K562 (cell line): ENCODE measurements around the gene ITGA7. TPM values are rescaled to one million over a fixed set of nuclear protein-coding genes. Genes with fewer than 3 reads are reported as not detected.

Source experiments
- ATAC-seq: fragments of 200-7000 bp; cut with Tn5 transposase; 3 replicates; pipeline ENCODE4 v1.9.1; 2020; ENCODE audit warnings: moderate library complexity
- BruUV-seq: library from RNA; stranded (reverse); fragments of 400-500 nt; replicated peaks from 2 replicates; lab custom pipeline; 2021; lab: Mats Ljungman, UMichigan
- CTCF ChIA-PET: fragments of 300-600 bp; formaldehyde crosslinking; extraction: SDS; loops from one replicate; lab custom pipeline; 2021; ENCODE audit warnings: low intra/inter-chr PET ratio; lab: Yijun Ruan, JAX
- POLR2A ChIA-PET: fragments of 300-600, 350-650 bp; sonication (Branson Sonifier 250); formaldehyde crosslinking; extraction: SDS; loops from one replicate; lab custom pipeline; 2021; ENCODE audit warnings: antibody characterized with exemption, inconsistent platforms; lab: Yijun Ruan, JAX
- DNase-seq, 4 experiments: peaks; one replicate each; pipeline versions ENCODE4 v3.0.0 to v3.0.0-alpha.2; 2011 to 2018; ENCODE audit warnings: low spot score in 3 of 4, mixed read lengths in 3 of 4; ENCODE audit errors: extremely low read depth in 1 of 4
- FAIRE-seq: peaks from 2 replicates; lab custom pipeline; 2011; peaks lifted over from hg19 to GRCh38; lab: Jason Lieb, UNC
- H2AFZ ChIP-seq: 2 replicates; pipeline ENCODE4 v1.6.0; 2011; ENCODE audit warnings: low read depth, low read length, control low read depth, inconsistent platforms
- H3K27ac ChIP-seq: fragments of 200-600 bp; 3 replicates; pipeline ENCODE4 v1.8.0; 2011; ENCODE audit warnings: low read depth, mild to moderate bottlenecking, control low read depth, inconsistent platforms, low read length, moderate library complexity, mixed read lengths; ENCODE audit errors: extremely low read depth
- H3K27me3 ChIP-seq, 2 experiments: fragments of 300-600 bp in 1 of 2; 2 replicates in 1 of 2; 3 replicates in 1 of 2; pipeline versions ENCODE4 v1.6.0 to v1.8.0; 2011; ENCODE audit warnings: inconsistent platforms in 2 of 2, low read length in 2 of 2, mild to moderate bottlenecking in 1 of 2, mixed read lengths in 1 of 2, moderate library complexity in 1 of 2; ENCODE audit not compliant: control insufficient read depth in 2 of 2, insufficient read depth in 2 of 2
- H3K36me3 ChIP-seq: fragments of 300-600 bp; 3 replicates; pipeline ENCODE4 v1.8.0; 2011; ENCODE audit warnings: mild to moderate bottlenecking, low read length, inconsistent platforms; ENCODE audit not compliant: control insufficient read depth, insufficient read depth
- H3K4me1 ChIP-seq, 2 experiments: fragments of 200-600 bp in 1 of 2; replicated peaks in 1 of 2; 2 replicates in 1 of 2; 3 replicates in 1 of 2; pipeline versions ENCODE4 v1.5.1 to v1.8.0; 2011; ENCODE audit warnings: inconsistent platforms in 2 of 2, low read length in 2 of 2, mild to moderate bottlenecking in 1 of 2, mixed read lengths in 1 of 2, moderate library complexity in 1 of 2; ENCODE audit not compliant: control insufficient read depth in 2 of 2, insufficient read depth in 2 of 2
- H3K4me2 ChIP-seq: 2 replicates; pipeline ENCODE4 v1.6.1; 2011; ENCODE audit warnings: low read length, control low read depth, inconsistent platforms, mixed read lengths; ENCODE audit not compliant: insufficient read depth
- H3K4me3 ChIP-seq: fragments of 200-600 bp; sonication (generic), shearing (Covaris generic); 2 replicates; pipeline ENCODE4 v1.5.1; 2016; ENCODE audit warnings: control low read depth, inconsistent platforms
- H3K79me2 ChIP-seq: fragments of 200-600 bp; 3 replicates; pipeline ENCODE4 v1.8.0; 2011; ENCODE audit warnings: low read length, inconsistent platforms; ENCODE audit not compliant: control insufficient read depth, insufficient read depth
- H3K9ac ChIP-seq, 2 experiments: 2 replicates each; pipeline versions ENCODE4 v1.6.0 to v1.6.1; 2011; ENCODE audit warnings: low read depth in 2 of 2, low read length in 2 of 2, control low read depth in 1 of 2, inconsistent platforms in 1 of 2, mild to moderate bottlenecking in 1 of 2, mixed read lengths in 1 of 2; ENCODE audit not compliant: insufficient read depth in 1 of 2
- H3K9me1 ChIP-seq: one replicate; pipeline ENCODE4 v1.6.0; 2011; ENCODE audit warnings: inconsistent platforms, mild to moderate bottlenecking, low read length, moderate library complexity; ENCODE audit not compliant: control insufficient read depth, insufficient read depth
- H3K9me3 ChIP-seq: replicated peaks from 2 replicates; pipeline ENCODE4 v1.5.1; 2011; ENCODE audit warnings: low read depth, low read length, inconsistent platforms; ENCODE audit not compliant: control insufficient read depth, insufficient read depth
- H4K20me1 ChIP-seq: replicated peaks from 2 replicates; pipeline ENCODE4 v1.6.1; 2011; ENCODE audit warnings: low read length, inconsistent platforms, mixed read lengths; ENCODE audit not compliant: control insufficient read depth, insufficient read depth
- CCAR2 ChIP-seq: fragments of 200-400 bp; formaldehyde crosslinking; IDR thresholded peaks from 2 replicates; pipeline ENCODE4 v1.6.1; 2017; ENCODE audit warnings: mild to moderate bottlenecking, low read depth, low read length
- CHCHD3 ChIP-seq: fragments of 250-450 bp; sonication (Bioruptor Pico); IDR thresholded peaks from 2 replicates; pipeline ENCODE4 v2.1.2; 2022; ENCODE audit warnings: mild to moderate bottlenecking
- HNRNPH1 ChIP-seq: fragments of 200-400 bp; formaldehyde crosslinking; optimal IDR thresholded peaks from 2 replicates; pipeline ENCODE3; 2017; ENCODE audit warnings: low read depth, mild to moderate bottlenecking, low read length, moderate library complexity
- MCM5 ChIP-seq: fragments of 450-650 bp; IDR thresholded peaks from 2 replicates; pipeline ENCODE4 v1.6.1; 2016; ENCODE audit warnings: low read depth
- NCOA6 ChIP-seq: fragments of 450-650 bp; IDR thresholded peaks from 2 replicates; pipeline ENCODE4 v1.6.1; 2017; ENCODE audit warnings: mild to moderate bottlenecking
- POLR2G ChIP-seq: fragments of 200-400 bp; formaldehyde crosslinking; IDR thresholded peaks from 2 replicates; pipeline ENCODE4 v1.6.1; 2017; ENCODE audit warnings: low read depth, mild to moderate bottlenecking, antibody characterized with exemption, low read length, moderate library complexity
- RBM22 ChIP-seq: fragments of 200-400 bp; formaldehyde crosslinking; IDR thresholded peaks from 2 replicates; pipeline ENCODE4 v1.6.1; 2018; ENCODE audit warnings: low read length, low read depth; ENCODE audit not compliant: poor library complexity, severe bottlenecking
- TAF7 ChIP-seq: fragments of 450-650 bp; IDR thresholded peaks from 2 replicates; pipeline ENCODE4 v1.6.1; 2016; ENCODE audit warnings: missing genetic modification characterization, missing compliant biosample characterization
- ZBTB7A ChIP-seq: IDR thresholded peaks from 2 replicates; pipeline ENCODE4 v1.6.1; 2011; ENCODE audit warnings: low read depth, mild to moderate bottlenecking, low read length, moderate library complexity, borderline replicate concordance; ENCODE audit not compliant: control insufficient read depth
- ZNF174 ChIP-seq: fragments of 250-450 bp; sonication (Bioruptor Pico); IDR thresholded peaks from 2 replicates; pipeline ENCODE4 v1.4.0; 2020; ENCODE audit warnings: mild to moderate bottlenecking
- WGBS: fragments of 100-300 bp; shearing (Covaris generic); methylation state at CpG from one replicate; pipeline ENCODE4 v1.1.6; 2016; ENCODE audit warnings: low coverage, mixed read lengths; ENCODE audit not compliant: insufficient coverage; ENCODE audit errors: missing lambda C conversion rate; 5-methylcytosine and 5-hydroxymethylcytosine counted together
- in situ Hi-C: fragments of 300-500 bp; cut with MboI; formaldehyde crosslinking; loops from 4 replicates; pipeline ENCODE4 v1.15.0; 2018; ENCODE audit warnings: inconsistent platforms, mixed read lengths
- intact Hi-C: fragments of 100-400 bp; cut with micrococcal nuclease; formaldehyde crosslinking; loops from 2 replicates; pipeline ENCODE4 v1.14.2; 2022
- polyA plus RNA-seq, 8 experiments: library from polyadenylated mRNA; depleted of rRNA in 4 of 8; stranded (reverse) in 5 of 8; unstranded in 3 of 8; fragments of >200 nt; fragmentation: Nextera tagmentation in 2 of 8; fragmentation: Illumina TruSeq in 1 of 8; extraction: Ambion mirVana in 2 of 8; extraction: Trizol in 1 of 8; gene quantifications; 2 replicates each; pipeline versions ENCODE4 v1.2.1 to v1.2.3, GENCODE V29; 2011 to 2014; ENCODE audit warnings: inconsistent platforms in 1 of 8, missing spikeins in 1 of 8
- total RNA-seq, 7 experiments: library from RNA; depleted of rRNA in 6 of 7; stranded (reverse); fragments of >200 nt in 6 of 7; fragmentation: Illumina TruSeq in 2 of 7; extraction: Trizol in 2 of 7; gene quantifications; 2 replicates each; pipeline versions ENCODE4 v1.2.1 to v1.2.3, GENCODE V29; 2011 to 2021; ENCODE audit warnings: low replicate concordance in 1 of 7
- TF ChIP-seq, protein P1 (sequence below): fragments of 250-450 bp; sonication (Bioruptor Pico); IDR thresholded peaks from 2 replicates; pipeline ENCODE4 v1.5.0; 2022; ENCODE audit warnings: mild to moderate bottlenecking

The ITGA7 gene
- total and polyA plus RNA-seq, 9 of the 15 experiments (the other 6 are each of a cell fraction or from before 2014, with no cell fraction given) = 0.11 to 2.3 (median 0.56) TPM; not detected in 1

DNA sequence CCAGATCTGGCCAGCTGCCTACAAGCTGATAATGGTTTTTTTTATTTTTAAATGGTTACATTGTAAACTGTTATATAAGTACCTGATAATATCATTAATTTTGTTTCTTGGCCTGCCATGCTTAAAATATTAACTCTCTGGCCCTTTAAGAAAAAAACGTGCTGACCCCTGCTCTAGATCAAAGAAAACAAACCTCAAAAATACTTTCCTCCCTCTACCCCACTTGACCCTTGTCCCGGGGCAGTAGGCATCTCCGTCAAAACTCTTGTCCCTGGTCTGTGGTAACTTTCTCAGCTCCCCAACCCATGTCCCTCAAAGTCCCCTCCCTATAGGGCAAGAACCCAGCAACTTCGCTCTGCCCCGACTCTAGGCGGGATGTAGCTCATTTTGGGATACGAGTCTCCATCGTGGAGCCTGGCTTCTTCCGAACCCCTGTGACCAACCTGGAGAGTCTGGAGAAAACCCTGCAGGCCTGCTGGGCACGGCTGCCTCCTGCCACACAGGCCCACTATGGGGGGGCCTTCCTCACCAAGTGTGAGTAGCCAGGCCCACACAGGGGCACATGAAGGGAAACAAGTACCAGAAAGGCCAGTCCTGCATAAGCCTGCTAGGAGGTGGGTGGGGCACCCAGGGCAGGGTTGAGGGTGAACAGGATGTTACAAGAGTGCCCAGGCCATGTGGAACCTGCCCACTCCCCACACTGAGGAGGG is 16.0 kb upstream of the ITGA7 start (continued):
- TF ChIP-seq RBM22 (peak; percentile 17), ZNF174 (CRISPR knock-in tag) (no peak), HNRNPH1 (no peak)

DNA sequence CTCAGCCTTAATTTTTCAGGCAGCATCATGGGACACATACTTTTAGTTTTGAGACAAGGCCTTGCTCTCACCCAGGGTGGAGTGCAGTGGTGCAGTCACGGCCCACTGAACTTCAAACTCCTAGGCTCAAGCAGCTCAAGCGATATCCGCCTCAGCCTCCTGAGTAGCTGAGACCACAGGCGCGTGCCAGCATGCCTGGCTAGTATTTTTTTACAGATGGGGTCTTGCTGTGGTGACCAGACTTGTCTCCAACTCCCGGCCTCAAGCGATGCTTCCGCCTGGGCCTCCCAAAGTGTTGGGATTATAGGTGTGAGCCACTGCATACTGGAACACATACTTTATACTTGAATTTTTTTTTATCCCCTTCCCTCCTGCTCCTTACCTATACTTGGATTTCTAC is 15.2 kb upstream of the ITGA7 start:
- no TSS peak for BruUV-seq
- no peak overlapping the region for H3K27ac ChIP-seq
- 96% methylated on average over 8 of the region's 8 CpGs for WGBS
- H3K36me3 ChIP-seq = peaks cover 42% of the 10 kb centered on the region
- FAIRE-seq = no peak
- H3K27me3 ChIP-seq = no peaks in the 10 kb centered on the region
- TF ChIP-seq, protein P1, sequence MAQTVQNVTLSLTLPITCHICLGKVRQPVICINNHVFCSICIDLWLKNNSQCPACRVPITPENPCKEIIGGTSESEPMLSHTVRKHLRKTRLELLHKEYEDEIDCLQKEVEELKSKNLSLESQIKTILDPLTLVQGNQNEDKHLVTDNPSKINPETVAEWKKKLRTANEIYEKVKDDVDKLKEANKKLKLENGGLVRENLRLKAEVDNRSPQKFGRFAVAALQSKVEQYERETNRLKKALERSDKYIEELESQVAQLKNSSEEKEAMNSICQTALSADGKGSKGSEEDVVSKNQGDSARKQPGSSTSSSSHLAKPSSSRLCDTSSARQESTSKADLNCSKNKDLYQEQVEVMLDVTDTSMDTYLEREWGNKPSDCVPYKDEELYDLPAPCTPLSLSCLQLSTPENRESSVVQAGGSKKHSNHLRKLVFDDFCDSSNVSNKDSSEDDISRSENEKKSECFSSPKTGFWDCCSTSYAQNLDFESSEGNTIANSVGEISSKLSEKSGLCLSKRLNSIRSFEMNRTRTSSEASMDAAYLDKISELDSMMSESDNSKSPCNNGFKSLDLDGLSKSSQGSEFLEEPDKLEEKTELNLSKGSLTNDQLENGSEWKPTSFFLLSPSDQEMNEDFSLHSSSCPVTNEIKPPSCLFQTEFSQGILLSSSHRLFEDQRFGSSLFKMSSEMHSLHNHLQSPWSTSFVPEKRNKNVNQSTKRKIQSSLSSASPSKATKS (CRISPR knock-in tag) = no peak
- no peak for TF ChIP-seq CCAR2
- TF ChIP-seq ZBTB7A = no peak
- TF ChIP-seq MCM5 = no peak
- TF ChIP-seq NCOA6 = no peak
- TF ChIP-seq TAF7 (tag) = no peak
- TF ChIP-seq CHCHD3 (CRISPR knock-in tag) = no peak
- peak; percentile 29; the same call in 1 of the 2 replicates for TF ChIP-seq POLR2G
- no peak overlapping the region for H2AFZ ChIP-seq
- peaks cover 13 to 31% of the 10 kb centered on the region in 2 experiments; a peak in 4 of 5 replicates for H3K4me1 ChIP-seq
- ChIA-PET POLR2A (interaction anchor here (0.8 to 1.5 kb wide), 3 partner anchors 10 to 76 kb away, joined by 3 to 5 read pairs (median 3); no protein-coding TSS in a partner anchor), CTCF (interaction anchor here (1.0 kb wide), 1 partner anchor 74 kb away, joined by 4 read pairs; no protein-coding TSS in a partner anchor)
- no peak for DNase-seq
- H3K9me3 ChIP-seq = no peaks in the 10 kb centered on the region
- no peak for ATAC-seq
- in situ Hi-C loops = no loop called here
- intact Hi-C loops = loop anchor here (1.0 kb wide), 1 partner anchor 64 kb away; no protein-coding TSS in a partner anchor
- H3K4me2 ChIP-seq = no peak overlapping the region
- H3K9ac ChIP-seq = no peak overlapping the region
- no peaks in the 10 kb centered on the region for H3K9me1 ChIP-seq
- peaks cover 22% of the 10 kb centered on the region; the same call in 1 of the 2 replicates for H4K20me1 ChIP-seq
- no peak overlapping the region for H3K4me3 ChIP-seq
- H3K79me2 ChIP-seq = peaks cover 15% of the 10 kb centered on the region
